Stimulated activated CD4-positive, alpha-beta T cell treated with anti-CD3 and anti-CD28 coated beads, TNF-alpha, amount 100 ng/mL, for 24 hours (primary cell): ENCODE measurements around the gene OR2S2.
"Not testable (repeated sequence)": the region's sequence is repeated elsewhere in the genome, so short reads cannot be mapped to it uniquely, and the experiment has no call there.

Experiments used
- DNase-seq, 3 experiments: peaks; one replicate each; pipeline ENCODE4 v3.0.0-alpha.2; 2020; ENCODE audit warnings: low read depth in 3 of 3

The OR2S2 gene

DNA sequence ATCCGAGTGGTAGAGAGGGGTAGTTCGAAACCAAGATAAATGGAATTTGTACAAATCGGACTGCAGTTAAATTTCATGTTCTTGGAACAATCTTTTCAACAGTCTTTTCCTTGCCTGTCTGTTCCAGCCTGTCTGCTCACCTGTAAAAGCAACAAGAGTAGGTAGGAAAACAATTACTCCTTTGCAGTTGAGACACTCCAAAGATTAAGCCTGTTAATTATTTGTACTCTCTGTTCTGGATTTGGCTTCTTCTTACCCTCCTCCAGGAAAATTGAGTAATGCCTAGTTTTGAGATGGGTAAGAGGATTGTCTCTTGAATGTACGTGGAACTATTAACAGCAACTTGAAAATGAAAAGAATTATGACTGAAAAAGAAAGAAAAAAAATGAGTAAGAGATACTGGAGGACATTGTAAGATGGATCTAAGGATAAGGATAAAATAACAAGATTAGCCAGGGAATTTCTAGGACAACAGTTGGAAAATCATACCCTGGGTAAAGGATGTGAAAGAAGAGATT is 24.3 kb downstream of the OR2S2 start:
- no peak for DNase-seq

DNA sequence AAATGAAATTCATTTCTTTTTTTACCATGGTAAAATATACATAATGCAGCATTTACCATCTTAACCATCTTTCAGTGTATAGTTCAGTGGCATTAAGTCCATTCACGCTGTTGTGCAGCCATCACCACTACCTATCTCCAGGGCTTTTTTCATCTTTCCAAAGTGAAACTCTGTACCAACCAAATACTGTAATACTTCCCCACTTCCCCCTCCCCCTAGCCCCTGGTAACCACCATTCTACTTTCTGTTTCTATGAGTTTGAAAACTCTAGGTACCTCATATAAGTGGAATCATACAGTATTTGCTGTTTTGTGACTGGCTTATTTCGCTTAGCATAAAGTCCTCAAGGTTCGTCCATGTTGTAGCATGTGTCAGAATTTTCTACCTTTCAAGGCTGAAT is 25.2 kb downstream of the OR2S2 start:
- peak in 1 of 3 experiments; percentile 28 for DNase-seq

DNA sequence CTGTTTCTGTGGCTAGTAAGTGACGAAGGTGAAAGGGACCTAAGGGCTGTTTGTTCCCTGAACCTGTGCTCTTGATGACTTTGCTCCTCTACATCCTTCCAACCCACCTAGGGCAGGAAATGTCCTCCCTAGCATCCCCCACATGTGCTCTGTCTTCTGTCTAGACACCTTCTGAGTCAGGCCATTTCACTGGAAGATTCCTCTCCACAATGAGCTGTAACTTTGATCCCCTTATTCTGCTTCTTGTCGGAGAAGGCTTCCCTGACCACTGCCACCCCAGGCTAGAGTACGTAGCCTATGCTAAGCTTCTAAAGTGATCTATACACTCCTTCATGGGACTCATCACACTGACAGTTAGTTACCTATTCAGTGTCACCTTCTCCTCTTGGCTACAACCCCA is 27.0 kb downstream of the OR2S2 start:
- no peak for DNase-seq

DNA sequence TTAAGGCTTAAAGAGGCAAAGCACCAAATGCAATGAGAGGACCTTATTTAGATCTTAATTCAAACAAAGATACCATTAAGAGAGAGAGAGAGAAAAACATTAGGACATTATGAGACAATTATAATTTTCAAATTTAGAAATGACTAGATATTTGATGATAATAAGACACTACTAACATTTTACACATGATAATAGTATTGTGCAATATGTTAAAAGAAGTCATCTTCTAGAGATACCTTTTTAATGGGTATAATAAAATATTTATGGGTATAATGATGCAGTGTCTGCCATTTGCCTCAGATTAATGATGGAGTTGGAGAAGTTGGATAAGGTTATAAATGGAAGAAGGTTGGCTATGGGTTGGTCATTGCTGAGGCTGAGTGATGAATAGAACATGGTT is 27.4 kb downstream of the OR2S2 start:
- DNase-seq, result no peak

GRCh38 chr9:35929453-35929718 is 28.6 kb downstream of the OR2S2 start:
- DNase-seq, result no peak

DNA sequence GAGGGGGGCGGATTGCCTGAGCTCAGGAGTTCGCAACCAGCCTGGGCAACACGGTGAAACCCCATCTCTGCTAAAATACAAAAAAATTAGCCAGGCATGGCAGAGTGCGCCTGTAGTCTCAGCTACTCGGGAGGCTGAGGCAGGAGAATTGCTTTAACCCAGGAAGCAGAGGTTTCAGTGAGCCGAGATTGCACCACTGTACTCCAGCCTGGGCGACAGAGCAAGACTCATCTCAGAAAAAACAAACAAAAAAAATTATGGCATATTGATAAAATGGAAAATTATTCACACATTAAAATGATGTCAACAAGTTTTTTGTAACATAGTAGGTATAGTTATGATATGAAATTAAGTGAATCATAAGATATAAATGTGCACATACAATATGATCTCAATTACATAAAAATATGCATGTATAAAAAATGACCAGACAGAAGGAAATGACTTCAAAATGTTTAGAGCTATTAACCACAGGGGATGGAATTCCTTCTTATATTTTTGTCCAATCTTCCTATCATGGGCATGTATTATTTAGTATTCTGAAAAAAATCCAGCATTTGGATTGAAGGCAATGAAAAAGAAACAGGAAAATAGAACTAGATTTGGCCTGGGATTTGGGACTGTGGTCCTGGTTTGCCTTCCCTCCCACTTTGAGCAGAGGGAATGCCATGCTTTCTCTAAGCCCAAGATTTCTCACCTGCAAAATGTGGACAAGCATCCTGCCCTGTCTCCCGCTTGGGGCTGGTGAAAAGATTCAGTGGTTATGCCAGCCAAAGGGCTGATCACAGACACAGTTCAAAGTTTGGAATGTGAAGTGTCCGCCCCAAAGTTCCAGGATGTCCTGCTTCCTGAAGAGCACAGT is 29.1 kb downstream of the OR2S2 start:
- DNase-seq, result no peak

- DNase-seq, result peak in 2 of 3 experiments; percentile 19 to 46
Measured at GRCh38 chr9:35923927-35924763, 33.8 kb downstream of the OR2S2 start.

- DNase-seq, result no peak
Measured at GRCh38 chr9:35923598-35923926, 34.4 kb downstream of the OR2S2 start.

GRCh38 chr9:35920051-35920620 is 37.8 kb downstream of the OR2S2 start:
- no peak for DNase-seq

DNA sequence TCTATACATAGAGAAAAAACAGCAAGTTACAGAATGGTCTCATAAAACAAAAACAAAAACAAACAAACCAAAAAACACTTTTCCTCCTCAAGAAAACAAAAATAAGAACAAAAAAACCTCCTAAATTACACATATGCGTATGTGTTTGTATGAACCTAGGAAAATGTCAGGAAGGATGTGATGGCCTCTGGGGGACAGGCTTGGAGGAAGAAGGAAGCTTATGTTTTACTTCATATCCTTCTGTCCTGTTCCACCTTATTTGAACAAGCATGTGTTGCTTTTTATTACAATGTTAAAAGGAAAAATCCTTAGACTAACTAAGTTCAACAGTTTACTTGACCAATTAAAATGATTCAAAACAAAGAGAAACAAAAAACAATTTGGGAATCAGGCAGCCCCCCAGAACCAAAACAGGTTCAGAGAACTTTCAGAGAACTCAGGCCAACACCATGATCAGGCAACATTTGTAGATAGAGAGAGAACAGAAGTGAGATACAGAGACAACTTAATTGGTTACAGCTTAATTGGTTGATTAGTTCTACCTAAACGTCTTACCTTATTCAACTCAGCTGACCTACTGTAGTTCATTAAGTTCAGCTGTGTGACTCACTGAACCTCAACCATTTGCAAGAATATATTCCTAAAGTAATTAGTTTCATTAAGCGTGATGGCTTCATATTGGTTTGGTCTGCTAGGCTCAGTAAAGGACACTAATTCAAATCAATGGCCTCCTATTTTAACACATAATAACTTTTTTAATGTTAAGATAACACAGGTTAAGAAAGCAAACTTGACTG is 38.5 kb downstream of the OR2S2 start:
- DNase-seq, result no peak

- no peak for DNase-seq
Measured at GRCh38 chr9:35918780-35919179, 39.2 kb downstream of the OR2S2 start.

DNA sequence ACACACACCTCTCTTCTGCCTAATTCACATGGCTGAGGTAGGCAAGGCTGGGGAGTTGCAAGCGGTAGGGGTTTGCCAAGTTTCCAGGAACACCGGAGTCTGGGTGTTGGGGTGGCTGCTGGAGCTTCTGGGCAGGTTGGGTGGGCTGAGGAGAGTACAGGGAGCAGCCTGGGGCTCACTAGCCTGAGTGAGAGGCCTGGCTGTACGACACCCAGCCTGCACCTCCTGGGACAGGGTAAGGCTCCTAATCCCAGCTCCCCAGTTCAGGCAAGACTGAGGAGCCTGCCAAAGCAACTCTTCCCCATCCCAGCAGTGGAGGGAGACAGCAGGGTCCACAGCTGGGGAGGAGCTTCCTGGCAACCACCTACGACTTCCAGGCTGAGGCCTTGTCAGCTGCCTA is 40.7 kb downstream of the OR2S2 start:
- DNase-seq, result no peak

DNA sequence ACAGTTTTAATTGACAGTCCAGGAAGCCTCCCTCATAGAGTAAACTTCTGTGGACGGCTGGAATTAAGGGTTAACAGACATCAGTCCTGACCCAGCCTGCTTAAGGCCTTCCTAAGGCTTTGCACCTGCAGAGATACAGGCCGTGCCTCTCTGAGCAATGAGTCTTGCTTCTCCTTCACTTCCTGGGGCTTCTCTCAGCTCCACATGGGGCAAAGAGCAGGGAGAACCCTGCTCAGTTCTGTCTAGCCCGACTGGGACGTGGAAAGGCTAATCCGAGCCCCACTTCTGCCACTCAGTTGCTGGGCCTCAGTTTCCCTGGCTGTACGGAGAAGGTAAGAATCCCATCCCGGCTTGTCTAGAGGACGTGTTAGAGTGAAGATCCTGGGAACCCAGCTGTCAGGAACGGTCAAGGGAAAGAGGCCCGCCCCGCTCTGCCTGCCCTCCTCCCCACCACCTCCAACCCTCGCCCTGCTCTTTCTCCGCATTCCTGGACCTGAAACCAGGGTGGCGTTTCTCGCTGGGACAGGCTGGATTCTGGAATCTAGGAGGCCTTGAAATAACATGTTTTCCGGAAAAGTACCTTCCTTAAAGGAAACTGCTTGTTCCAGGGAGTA is 42.2 kb downstream of the OR2S2 start:
- no peak for DNase-seq

DNA sequence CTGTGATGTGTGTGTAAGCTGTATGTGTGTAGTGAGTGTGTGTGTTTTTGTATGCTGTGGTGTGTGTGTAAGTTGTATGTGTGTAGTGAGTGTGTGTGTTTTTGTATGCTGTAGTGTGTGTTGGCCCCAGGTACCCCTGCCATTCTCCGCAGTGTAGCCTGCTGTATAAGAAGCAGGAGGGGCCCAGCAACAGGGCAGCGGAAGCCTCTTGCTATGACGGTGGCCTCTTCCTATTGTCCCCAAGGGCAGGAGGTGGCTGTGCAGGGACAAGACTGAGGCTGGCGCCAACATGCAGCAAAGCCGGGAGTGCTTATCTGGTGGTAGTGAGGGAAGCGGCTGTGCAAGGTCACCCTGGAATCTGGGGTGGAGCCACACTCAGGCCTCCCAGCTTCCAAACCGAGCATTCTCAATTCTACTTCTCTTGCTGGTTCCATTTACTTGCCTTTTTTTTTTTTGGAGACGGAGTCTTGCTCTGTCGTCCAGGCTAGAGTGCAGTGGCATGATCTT is 43.6 kb downstream of the OR2S2 start:
- DNase-seq, result no peak

GRCh38 chr9:35913429-35913828 is 44.5 kb downstream of the OR2S2 start:
- DNase-seq, result not testable (repeated sequence)

GRCh38 chr9:35912791-35913400 is 45.1 kb downstream of the OR2S2 start:
- DNase-seq, result no peak

- DNase-seq, result no peak
Measured at GRCh38 chr9:35911690-35912089, 46.3 kb downstream of the OR2S2 start.

- DNase-seq, result peak in 1 of 3 experiments; percentile 44
Measured at GRCh38 chr9:35910613-35911359, 47.2 kb downstream of the OR2S2 start.

DNA sequence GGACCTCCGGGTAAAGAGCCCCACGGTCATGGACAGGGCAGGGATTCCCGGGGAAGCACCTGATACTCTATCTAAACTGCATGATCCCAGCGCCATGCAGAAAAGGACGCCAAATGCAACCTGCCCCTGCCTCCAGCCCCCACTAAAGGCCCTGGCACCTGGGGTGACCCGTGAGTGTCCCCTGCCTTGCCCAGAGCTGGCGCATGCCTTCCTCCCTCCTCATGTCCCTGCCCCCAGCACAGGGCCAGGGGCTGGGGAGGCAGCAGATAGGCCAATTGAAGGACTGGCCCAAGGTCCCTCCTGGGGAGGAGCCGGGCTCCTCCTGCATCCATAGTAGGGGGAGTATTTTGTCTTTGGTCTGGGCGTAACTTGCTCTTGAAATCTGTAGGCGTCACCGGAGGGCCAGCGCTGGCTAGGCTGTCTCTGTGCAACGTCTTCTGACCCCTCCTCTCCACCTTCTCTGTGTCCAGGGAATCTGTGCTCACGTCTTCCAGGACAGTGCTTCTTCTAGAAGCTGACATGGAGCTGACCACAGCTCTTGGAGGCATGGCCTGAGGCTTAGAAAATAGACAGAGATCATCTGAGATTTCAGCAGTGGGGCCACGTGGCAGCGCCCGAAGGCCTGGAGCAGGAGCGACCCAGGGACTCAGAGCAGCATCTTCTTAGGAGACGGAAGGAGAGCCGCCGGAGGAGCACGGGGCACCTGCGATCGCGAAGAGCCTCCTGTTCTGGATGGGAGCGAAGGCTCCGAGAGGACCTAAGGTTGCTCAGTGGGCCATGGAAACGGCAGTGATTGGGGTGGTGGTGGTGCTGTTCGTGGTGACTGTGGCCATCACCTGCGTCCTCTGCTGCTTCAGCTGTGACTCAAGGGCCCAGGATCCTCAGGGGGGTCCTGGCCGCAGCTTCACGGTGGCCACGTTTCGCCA is 48.0 kb downstream of the OR2S2 start:
- no peak for DNase-seq
